Muscle of back (tissue), 11 donors: Measurements from ENCODE around the gene RDH8. TPM values are rescaled to one million over a fixed set of nuclear protein-coding genes. Genes with fewer than 3 reads are reported as not detected.

Experiments
- DNase-seq, 3 donors: peaks; one replicate each; pipeline versions ENCODE4 v3.0.0 to v3.0.0-alpha.2; 2013
- polyA plus RNA-seq, 10 donors: library from polyadenylated mRNA; unstranded; fragments of 120-200 nt; gene quantifications; one replicate each; pipeline ENCODE4 v1.2.1, GENCODE V29; 2013; ENCODE audit not compliant: insufficient read length in 10 of 10

RDH8 gene
- polyA plus RNA-seq, 10 donors: not detected

DNA sequence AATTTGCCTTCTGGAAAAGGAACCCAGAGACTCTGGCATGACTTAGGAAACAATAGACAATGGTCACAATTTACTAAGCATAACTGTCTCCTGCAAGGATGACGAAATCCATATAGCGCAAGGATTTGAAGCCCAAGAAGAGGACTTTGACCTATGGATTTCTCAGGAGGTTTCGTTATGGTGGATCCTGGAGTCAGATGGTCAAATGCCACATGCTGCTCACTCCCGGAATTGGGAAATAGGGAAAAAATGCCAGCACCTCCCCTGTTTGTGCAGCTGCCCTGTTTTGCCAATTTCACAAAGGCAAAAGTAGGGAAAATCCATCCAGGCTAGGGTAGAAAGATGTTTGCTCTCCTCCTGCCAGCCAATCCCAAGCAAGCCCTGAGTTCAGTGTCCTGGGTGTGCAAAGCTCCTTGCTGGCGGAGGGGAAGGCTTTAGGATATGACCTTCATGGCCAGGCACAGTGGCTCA is 23.4 kb downstream of the RDH8 start:
- DNase-seq: no peak

DNA sequence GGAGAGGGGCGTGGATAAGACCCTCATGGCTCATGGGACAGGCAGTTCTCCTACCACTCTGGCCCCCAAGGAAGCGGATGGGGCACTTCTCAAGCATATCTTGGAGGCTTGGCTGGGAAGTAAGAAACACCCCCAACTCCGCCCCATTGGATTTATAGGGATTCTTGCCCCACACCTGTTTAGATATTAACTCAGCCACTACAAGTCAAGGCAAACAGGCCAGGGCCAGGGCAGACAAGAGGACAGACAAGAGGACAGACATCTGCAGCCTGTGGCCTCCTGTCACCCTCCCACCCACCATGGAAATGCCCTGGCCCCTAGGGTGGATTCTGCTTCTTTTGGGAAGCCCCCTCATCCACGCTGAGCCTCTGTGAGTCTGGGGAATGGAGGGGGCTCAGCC is 24.1 kb downstream of the RDH8 start:
- DNase-seq: no peak

DNA sequence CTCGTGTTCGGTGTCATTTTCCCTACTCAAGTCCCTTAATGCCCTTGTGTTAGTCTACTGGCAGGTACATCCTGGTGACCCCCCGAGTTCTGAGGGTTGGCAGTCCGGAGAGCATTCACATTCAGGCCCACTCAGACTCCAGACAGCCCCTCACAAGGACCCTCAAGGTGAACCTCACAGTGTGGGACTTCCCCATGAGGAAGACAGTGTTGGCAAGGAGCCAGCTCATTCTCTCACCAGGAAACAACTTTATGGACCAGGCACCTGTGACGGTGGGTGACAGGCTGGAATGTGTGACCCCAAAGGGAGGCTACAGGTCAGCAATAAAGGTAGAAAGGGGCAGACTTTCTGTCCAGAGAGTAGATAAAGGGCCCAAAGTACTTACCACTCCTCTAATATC is 24.5 kb downstream of the RDH8 start:
- no peak for DNase-seq

DNA sequence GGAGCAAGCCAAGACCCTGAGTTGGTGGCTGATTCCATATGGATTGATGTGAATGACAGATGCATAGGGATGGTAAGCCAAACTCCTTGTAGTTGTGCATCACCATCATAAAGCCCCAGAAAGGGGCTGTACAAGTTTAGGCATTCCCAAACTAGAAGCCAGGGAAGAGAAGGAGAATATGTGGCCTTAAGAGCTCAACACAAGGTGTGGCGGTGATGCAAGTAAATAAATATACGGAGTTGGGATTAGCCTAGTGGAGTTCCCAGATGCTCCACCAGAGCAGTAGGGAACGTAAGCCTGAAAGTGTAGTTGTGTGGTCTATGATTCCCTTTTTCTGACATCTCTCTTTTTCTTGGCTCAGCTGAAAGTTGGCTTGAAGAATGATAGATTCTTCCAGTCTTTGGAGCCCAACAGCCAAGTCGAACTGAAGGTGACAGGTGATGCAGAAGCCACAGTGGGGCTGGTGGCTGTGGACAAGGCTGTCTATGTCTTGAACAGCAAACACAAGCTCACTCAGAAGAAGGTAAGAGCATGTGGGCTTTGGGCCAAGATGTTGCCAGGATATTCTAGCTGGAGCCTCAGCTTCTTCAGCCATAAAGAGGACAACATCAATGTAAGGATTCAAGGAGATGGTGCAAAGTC is 30.1 kb downstream of the RDH8 start:
- peak in 2 of 3 donors; percentile 14 to 65 for DNase-seq

DNA sequence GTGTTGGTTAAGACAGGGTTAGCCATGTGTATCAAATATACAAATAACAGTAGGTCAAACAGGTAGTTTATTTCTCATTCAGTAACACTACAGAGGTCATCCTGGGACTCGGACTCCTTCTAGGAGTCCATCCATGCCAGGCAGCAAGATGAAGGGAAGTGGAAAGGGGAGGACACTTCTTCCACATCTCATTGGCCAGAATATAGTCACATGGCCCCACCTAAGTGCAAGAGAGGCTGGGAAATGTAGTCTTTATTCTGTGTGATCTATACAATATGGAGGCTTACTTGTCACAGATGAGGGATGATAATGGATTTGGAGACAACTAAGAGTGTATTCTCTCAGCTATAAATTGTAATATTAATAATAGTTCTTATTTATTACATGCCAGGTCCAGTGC is 31.1 kb downstream of the RDH8 start:
- no peak for DNase-seq

DNA sequence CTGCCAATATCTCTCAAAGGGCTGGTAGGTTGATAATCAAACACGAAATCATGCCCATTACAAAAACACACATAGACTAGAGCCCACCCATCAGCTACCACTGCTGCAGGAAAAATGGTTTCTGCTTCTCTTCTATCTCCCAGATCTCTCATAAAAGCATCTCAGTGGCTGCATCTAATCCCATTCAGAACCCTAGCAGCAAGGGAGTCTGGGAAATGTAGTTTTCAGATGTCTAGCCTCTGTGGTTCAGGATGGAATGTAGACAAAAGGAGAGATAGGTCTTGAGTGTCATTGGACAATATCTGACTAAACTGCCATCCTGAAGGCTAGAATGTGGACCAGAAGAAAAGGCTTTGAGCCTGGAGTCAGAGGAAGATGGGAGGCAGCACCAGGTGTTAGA is 32.1 kb downstream of the RDH8 start:
- no peak for DNase-seq

DNA sequence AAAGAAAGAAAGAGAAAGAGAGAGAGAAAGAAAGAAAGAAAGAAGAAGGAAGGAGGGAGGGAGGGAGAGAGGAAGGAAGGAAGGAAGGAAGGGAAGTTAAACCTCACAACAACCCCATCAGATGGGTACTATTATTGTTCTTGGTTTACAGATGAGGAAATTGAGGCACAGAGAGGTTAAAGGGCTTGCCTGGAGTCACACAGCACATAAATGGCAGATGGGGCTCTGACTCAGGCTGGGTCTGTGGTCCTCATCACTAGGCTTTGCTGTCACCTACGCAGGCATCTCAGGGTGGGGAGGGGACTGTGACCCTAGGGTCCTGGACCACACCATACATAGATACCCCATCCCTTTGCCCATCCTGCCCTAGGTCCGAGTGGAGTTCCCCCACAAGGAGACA is 36.3 kb downstream of the RDH8 start:
- no peak for DNase-seq

DNA sequence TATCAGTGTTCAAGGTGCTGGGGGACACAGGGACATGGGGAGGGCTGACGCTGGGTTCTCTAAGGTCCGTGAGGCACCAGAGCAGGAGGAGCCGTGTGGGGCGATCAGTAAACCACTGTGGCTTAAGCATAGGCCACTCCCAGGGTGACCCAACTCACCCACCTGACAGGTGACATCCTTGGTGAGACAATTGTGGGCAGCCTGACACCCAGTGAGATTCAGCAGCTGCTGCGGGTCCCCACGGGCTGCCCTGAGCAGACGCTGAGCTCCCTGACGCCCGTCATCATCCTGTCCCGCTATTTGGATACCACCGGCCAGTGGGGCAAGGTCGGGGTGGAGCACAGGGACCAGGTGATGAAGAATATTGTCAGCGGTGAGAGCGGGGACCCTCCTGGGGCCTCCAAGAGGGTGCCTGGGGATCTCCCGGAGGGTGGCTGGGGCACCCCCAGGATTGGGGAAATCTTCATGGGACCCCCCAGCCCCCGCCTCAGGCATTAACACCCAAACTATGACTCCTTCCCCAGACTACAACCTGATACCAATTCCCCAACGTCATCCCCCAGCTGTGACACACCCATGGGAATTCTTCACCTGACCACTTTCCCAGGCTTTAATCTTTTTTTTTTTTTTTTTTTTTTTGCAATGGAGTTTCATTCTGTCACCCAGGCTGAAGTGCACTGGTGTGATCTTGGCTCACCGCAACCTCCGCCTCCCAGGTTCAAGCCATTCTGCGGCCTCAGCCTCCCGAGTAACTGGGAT is 39.5 kb downstream of the RDH8 start:
- DNase-seq: no peak

DNA sequence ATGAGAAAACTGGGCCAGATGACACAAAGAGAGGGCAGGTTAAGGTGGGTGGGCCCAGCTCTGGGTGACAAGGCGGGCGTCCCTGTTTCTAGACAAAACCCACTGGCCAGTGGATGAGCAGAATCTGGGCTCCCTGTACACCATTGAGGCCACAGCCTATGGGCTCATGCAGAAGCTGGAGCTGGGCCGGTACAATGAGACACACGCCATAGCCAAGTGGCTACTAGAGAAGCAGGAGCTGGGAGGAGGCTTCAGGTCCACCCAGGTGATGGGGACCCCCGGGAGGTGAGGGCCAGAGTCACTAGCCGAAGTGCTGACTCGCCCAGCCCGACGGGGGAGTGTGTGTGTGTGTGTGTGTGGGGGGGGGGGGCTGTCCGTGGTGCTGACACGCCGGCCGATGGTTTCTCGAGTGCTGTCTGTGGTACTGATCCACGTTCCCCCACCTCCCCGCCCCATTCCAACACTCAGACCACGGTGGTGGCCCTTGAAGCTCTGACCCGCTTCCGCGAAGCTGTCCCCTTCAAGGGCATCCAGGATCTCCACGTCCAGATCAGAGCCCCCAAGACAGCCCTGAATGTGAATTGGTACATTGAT is 48.5 kb downstream of the RDH8 start:
- DNase-seq: no peak

DNA sequence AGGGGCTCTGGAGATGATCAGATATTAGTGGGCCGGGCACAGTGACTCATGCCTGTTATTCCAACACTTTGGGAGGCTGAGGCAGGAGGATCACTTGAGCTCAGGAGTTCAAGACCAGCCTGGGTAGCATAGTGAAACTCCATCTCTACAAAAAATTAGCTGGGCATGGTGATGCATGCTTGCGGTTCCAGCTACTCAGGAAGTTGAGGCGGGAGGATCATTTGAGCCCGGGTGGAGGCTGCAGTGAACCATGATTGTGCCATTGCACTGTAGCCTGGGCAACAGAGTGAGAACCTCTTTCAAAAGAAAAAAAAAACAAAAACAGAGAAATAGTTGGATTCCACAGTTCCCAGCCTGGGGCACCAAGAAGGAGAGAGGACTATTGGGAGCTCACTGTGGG is 54.9 kb downstream of the RDH8 start:
- DNase-seq: no peak

DNA sequence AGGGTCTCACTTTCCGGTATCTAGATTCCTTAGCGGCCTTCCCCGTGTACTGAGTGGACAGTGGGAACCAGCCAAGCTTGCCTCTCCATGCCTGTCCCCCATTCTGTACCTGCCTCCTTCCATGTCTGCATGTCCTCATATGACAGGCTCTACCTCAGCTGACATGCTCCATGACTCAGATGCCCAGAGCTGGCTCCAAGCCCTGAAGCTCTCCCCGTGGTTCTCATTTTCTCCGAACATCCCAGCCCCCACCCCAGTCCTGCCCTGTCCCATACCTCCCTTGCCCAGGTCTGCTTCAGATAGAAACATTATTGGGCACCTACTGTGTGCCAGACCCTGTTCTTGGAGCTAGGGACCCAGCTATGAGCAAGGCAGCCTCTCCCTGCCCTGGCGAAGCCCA is 55.8 kb downstream of the RDH8 start:
- no peak for DNase-seq

DNA sequence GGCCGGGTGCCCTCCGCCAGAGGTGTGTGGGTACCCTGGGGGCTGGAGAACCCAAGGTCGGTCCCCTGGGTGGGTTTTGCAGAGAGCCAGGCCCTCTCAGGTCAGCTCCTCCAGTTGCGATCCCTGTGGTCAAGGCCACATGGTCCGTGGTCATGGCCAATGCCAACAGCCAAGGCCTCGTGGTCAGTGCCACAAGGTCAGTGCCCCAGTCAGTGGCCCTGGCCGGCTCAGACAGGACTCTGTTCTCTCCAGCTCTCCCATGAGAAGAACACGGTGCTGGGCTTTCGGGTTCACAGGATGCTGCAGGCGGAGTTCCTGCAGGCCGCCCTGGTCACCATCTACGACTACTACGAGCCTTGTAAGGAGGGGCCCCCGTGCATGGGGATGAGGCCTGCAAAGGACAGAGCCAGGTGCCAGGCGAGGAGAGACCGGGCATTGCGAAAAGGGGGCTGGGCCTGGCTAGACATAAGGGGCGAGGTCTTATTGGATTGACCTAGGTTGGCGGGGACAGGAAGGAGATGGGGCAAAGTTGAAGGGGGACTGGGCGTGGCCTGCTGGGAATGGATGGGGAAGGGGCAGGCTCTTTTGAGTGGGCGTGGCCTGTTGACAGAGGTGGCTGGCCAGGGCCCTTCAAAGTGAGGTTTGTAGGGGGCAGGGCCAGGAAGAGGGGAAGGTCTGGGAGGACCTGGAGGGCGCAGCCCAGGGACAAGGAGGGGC is 57.6 kb downstream of the RDH8 start:
- DNase-seq: no peak

Other genes starting within 250 kb of the RDH8 start
- 10 to 100 TPM in 5 of 10 donors, 1 to 10 TPM in 5; 5.1 to 15.0 (median 9.5) TPM for gene ZNF846, start 244.7 kb upstream of the RDH8 start, polyA plus RNA-seq
- gene FBXL12, start 194.4 kb upstream of the RDH8 start, polyA plus RNA-seq: 10 to 100 TPM; 22.8 to 30.1 (median 26.8) TPM
- 100 to 1,000 TPM; 152 to 220 (median 187) TPM for gene UBL5, start 185.6 kb upstream of the RDH8 start, polyA plus RNA-seq
- 10 to 100 TPM; 51.0 to 80.8 (median 59.4) TPM for gene PIN1, start 178.2 kb upstream of the RDH8 start, polyA plus RNA-seq
- gene OLFM2, start 77.0 kb upstream of the RDH8 start, polyA plus RNA-seq: 10 to 100 TPM; 19.3 to 55.9 (median 32.7) TPM
- 100 to 1,000 TPM in 1 of 10 donors, 10 to 100 TPM in 9; 55.3 to 119 (median 78.8) TPM for gene COL5A3, start 3.0 kb upstream of the RDH8 start, polyA plus RNA-seq
- 10 to 100 TPM in 6 of 10 donors, 1 to 10 TPM in 4; 7.8 to 14.2 (median 10.6) TPM for gene SHFL, start 72.8 kb downstream of the RDH8 start, polyA plus RNA-seq
- 10 to 100 TPM in 3 of 10 donors, 1 to 10 TPM in 6, under 1 TPM in 1; 0.86 to 17.8 (median 7.6) TPM for gene ANGPTL6, start 89.2 kb downstream of the RDH8 start, polyA plus RNA-seq
- gene PPAN, start 92.9 kb downstream of the RDH8 start, polyA plus RNA-seq: 10 to 100 TPM; 19.0 to 34.2 (median 25.3) TPM
- gene P2RY11, start 98.2 kb downstream of the RDH8 start, polyA plus RNA-seq: 10 to 100 TPM in 2 of 10 donors, 1 to 10 TPM in 8; 7.1 to 10.5 (median 8.6) TPM
- 100 to 1,000 TPM; 195 to 257 (median 239) TPM for gene EIF3G, start 106.4 kb downstream of the RDH8 start, polyA plus RNA-seq
- gene DNMT1, start 181.5 kb downstream of the RDH8 start, polyA plus RNA-seq: 10 to 100 TPM; 56.0 to 95.6 (median 69.8) TPM
- 10 to 100 TPM in 9 of 10 donors, 1 to 10 TPM in 1; 8.9 to 16.5 (median 13.1) TPM for gene S1PR2, start 217.8 kb downstream of the RDH8 start, polyA plus RNA-seq
- gene MRPL4, start 238.7 kb downstream of the RDH8 start, polyA plus RNA-seq: 10 to 100 TPM; 21.8 to 39.6 (median 30.0) TPM